ENCODE data around the gene KRT82.
"Not testable (repeated sequence)": the region's sequence is repeated elsewhere in the genome, so short reads cannot be mapped to it uniquely, and the experiment has no call there.

KRT82 gene

GRCh38 chr12:52413202-52413601 lies 7.1 kb upstream of the KRT82 start:
- no peak for DNase-seq

- DNase-seq, result no peak
Observed at GRCh38 chr12:52411815-52412214, 5.7 kb upstream of the KRT82 start.

- not testable (repeated sequence) for DNase-seq
Observed at GRCh38 chr12:52410589-52411248, 4.6 kb upstream of the KRT82 start.

- DNase-seq, result no peak
Observed at GRCh38 chr12:52407918-52408317, 1.8 kb upstream of the KRT82 start.

- no peak for DNase-seq
Observed at GRCh38 chr12:52404951-52405350, 1.2 kb downstream of the KRT82 start.

- no peak for DNase-seq
Observed at GRCh38 chr12:52403561-52403960, 2.6 kb downstream of the KRT82 start.

GRCh38 chr12:52402873-52403540 lies 3.1 kb downstream of the KRT82 start:
- no peak for DNase-seq

- no peak for DNase-seq
Observed at GRCh38 chr12:52402377-52402776, 3.8 kb downstream of the KRT82 start.

- DNase-seq, result no peak
Observed at GRCh38 chr12:52401926-52402325, 4.2 kb downstream of the KRT82 start.

GRCh38 chr12:52401526-52401925 lies 4.6 kb downstream of the KRT82 start:
- DNase-seq, result no peak

GRCh38 chr12:52400906-52401305 lies 5.2 kb downstream of the KRT82 start:
- no peak for DNase-seq

- DNase-seq, result no peak
Observed at GRCh38 chr12:52399756-52400155, 6.4 kb downstream of the KRT82 start.

GRCh38 chr12:52398176-52398575 lies 8.0 kb downstream of the KRT82 start:
- no peak for DNase-seq

- DNase-seq, result no peak
Observed at GRCh38 chr12:52396656-52397055, 9.5 kb downstream of the KRT82 start.

GRCh38 chr12:52395761-52396434 lies 10.2 kb downstream of the KRT82 start:
- DNase-seq, result no peak

GRCh38 chr12:52394836-52395405 lies 11.2 kb downstream of the KRT82 start:
- DNase-seq, result no peak

GRCh38 chr12:52392465-52393007 lies 13.6 kb downstream of the KRT82 start:
- no peak for DNase-seq

- peak in 45 of 56 donors; percentile 5 to 77 (median 46) for DNase-seq
Observed at GRCh38 chr12:52391618-52392002, 14.5 kb downstream of the KRT82 start.

GRCh38 chr12:52390739-52391617 lies 15.2 kb downstream of the KRT82 start:
- peak in 20 of 56 donors; percentile 2 to 38 (median 12) for DNase-seq

- peak in 37 of 56 donors; percentile 11 to 83 (median 57) for DNase-seq
Observed at GRCh38 chr12:52389313-52390207, 16.6 kb downstream of the KRT82 start.
